H1 (cell line): ENCODE results near the gene MYO18A. TPM values are rescaled to one million over a fixed set of nuclear protein-coding genes. Genes with fewer than 3 reads are reported as not detected.

Source experiments
- CEBPB ChIP-seq: IDR thresholded peaks from 2 replicates; pipeline ENCODE4 v1.6.1; 2012; ENCODE audit warnings: low read depth, low read length
- CHD2 ChIP-seq: IDR thresholded peaks from 2 replicates; pipeline ENCODE4 v1.6.1; 2012; ENCODE audit warnings: low read length, improper control_type of control experiment
- EP300 ChIP-seq, 2 experiments: IDR thresholded peaks; 1 replicate in 1 of 2; 2 replicates in 1 of 2; pipeline ENCODE4 v1.6.1; 2011 to 2012; ENCODE audit warnings: low read depth in 2 of 2, low read length in 2 of 2, mild to moderate bottlenecking in 2 of 2, borderline replicate concordance in 1 of 2, inconsistent platforms in 1 of 2, moderate library complexity in 1 of 2
- POLR2AphosphoS5 ChIP-seq: IDR thresholded peaks from 2 replicates; pipeline ENCODE4 v1.6.1; 2011; ENCODE audit warnings: low read depth, low read length
- POU5F1 ChIP-seq: IDR thresholded peaks from 2 replicates; pipeline ENCODE4 v1.6.1; 2011; ENCODE audit warnings: low read depth, mild to moderate bottlenecking, low read length, moderate library complexity
- RAD21 ChIP-seq, 2 experiments: IDR thresholded peaks in 1 of 2; conservative IDR thresholded peaks in 1 of 2; 2 replicates each; pipeline ENCODE4 v1.6.1; 2011; ENCODE audit warnings: low read depth in 2 of 2, low read length in 2 of 2, improper control_type of control experiment in 1 of 2, inconsistent platforms in 1 of 2, mild to moderate bottlenecking in 1 of 2, moderate library complexity in 1 of 2
- RBBP5 ChIP-seq: IDR thresholded peaks from 2 replicates; pipeline ENCODE4 v1.7.1; 2012; ENCODE audit warnings: low read depth, mild to moderate bottlenecking, inconsistent platforms, low read length, moderate library complexity, borderline replicate concordance
- SIN3A ChIP-seq, 2 experiments: IDR thresholded peaks in 1 of 2; conservative IDR thresholded peaks in 1 of 2; 2 replicates each; pipeline ENCODE4 v1.6.1; 2011 to 2012; ENCODE audit warnings: low read length in 2 of 2, improper control_type of control experiment in 1 of 2, low read depth in 1 of 2, mild to moderate bottlenecking in 1 of 2
- SP2 ChIP-seq: IDR thresholded peaks from 2 replicates; pipeline ENCODE4 v1.6.1; 2012; ENCODE audit warnings: mild to moderate bottlenecking, low read length, inconsistent platforms
- SP4 ChIP-seq: IDR thresholded peaks from 2 replicates; pipeline ENCODE4 v1.6.1; 2012; ENCODE audit warnings: low read length, inconsistent platforms
- TAF1 ChIP-seq: IDR thresholded peaks from 2 replicates; pipeline ENCODE4 v1.6.1; 2011; ENCODE audit warnings: mild to moderate bottlenecking, low read depth, low read length
- TAF7 ChIP-seq: optimal IDR thresholded peaks from 2 replicates; pipeline ENCODE3; 2011; ENCODE audit warnings: low read depth, mild to moderate bottlenecking, inconsistent platforms, low read length, moderate library complexity, borderline replicate concordance
- TEAD4 ChIP-seq: IDR thresholded peaks from 2 replicates; pipeline ENCODE4 v1.6.1; 2012; ENCODE audit warnings: low read depth, low read length, inconsistent platforms, mixed read lengths
- polyA plus RNA-seq, 7 experiments: library from polyadenylated mRNA; depleted of rRNA in 3 of 7; stranded (reverse) in 5 of 7; unstranded in 2 of 7; fragments of >200 nt in 5 of 7; fragments of 200-250 nt in 2 of 7; gene quantifications; 1 replicate in 5 of 7; 2 replicates in 1 of 7; 4 replicates in 1 of 7; pipeline versions ENCODE4 v1.2.1 to v1.2.3, GENCODE V29; 2011 to 2013; ENCODE audit warnings: missing spikeins in 2 of 7, mixed read lengths in 2 of 7
- total RNA-seq: library from RNA; stranded (reverse); fragmentation: NEBNext Ultra II Directional; extraction: Animal tissue kit (Norgen Biotek cat#: 25700); gene quantifications from 2 replicates; pipeline ENCODE4 v1.2.1, GENCODE V29; 2021
- TF ChIP-seq, protein P1 (sequence below): IDR thresholded peaks from 2 replicates; pipeline ENCODE4 v1.6.1; 2012; ENCODE audit warnings: low read length, inconsistent platforms
- TF ChIP-seq, protein P2 (sequence below), 3 experiments: IDR thresholded peaks; 1 replicate in 2 of 3; 2 replicates in 1 of 3; pipeline versions ENCODE4 v1.5.1 to v1.6.1; 2011; ENCODE audit warnings: low read length in 3 of 3, mild to moderate bottlenecking in 3 of 3, inconsistent platforms in 2 of 3, low read depth in 1 of 3, moderate library complexity in 1 of 3; ENCODE audit not compliant: insufficient read depth in 1 of 3; ENCODE audit errors: control extremely low read depth in 1 of 3
- TF ChIP-seq, protein P3 (sequence below): IDR thresholded peaks from 2 replicates; pipeline ENCODE4 v1.6.1; 2012; ENCODE audit warnings: inconsistent platforms
- TF ChIP-seq, protein P4 (sequence below): IDR thresholded peaks from 2 replicates; pipeline ENCODE4 v1.6.1; 2012; ENCODE audit warnings: inconsistent platforms

The MYO18A gene
- total and polyA plus RNA-seq, 2 of the 8 experiments (the other 6 are each of a cell fraction or from before 2014, with no cell fraction given), result 7.6 to 43.8 TPM

DNA sequence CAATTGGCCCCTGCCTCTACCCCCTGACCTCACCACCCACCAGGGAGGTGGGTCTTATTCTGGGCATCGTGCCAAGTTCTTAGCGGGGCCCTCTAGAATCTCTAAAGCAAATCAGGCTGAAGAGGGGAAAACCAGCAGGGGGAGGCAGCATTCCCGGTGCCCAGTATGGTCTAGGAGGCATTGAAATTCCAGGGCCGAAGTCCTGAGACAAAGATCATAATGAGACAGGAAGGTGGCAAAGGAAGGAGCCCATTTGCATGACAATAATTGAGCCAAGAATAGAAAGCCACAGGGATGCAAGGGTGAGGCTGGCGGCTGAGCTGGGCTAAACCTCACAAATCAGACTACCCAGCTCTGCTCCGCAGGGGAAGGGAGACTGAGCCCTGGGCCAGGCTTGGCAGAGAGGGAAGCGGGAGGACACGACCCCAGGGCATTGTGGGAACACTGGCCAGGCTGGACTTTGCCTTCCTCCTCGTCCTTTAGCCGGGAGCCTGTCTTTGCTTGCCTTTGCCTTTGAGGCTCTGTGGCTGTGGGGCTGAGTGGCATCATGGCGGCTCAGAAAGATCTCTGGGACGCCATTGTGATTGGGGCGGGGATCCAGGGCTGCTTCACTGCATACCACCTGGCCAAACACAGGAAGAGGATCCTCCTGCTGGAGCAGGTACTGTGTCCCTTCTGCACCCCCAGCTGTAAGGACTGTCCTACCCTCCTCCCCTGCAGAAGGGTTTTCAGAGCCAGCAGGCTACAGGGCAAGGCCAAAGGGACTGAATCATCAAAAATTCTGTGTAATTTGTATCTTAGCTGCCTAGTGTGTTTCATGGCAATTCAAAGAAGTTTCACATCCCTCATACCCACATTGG lies 137.3 kb downstream of the MYO18A start, which contains the start of gene PIPOX (continued):
- TF ChIP-seq, protein P1, sequence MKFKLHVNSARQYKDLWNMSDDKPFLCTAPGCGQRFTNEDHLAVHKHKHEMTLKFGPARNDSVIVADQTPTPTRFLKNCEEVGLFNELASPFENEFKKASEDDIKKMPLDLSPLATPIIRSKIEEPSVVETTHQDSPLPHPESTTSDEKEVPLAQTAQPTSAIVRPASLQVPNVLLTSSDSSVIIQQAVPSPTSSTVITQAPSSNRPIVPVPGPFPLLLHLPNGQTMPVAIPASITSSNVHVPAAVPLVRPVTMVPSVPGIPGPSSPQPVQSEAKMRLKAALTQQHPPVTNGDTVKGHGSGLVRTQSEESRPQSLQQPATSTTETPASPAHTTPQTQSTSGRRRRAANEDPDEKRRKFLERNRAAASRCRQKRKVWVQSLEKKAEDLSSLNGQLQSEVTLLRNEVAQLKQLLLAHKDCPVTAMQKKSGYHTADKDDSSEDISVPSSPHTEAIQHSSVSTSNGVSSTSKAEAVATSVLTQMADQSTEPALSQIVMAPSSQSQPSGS, result 0 out of 2 replicates have a peak, but pooled peaks have one; percentile 54
- TF ChIP-seq TAF7 (peak; percentile 30), SP4 (peak; percentile 36; the same call in 1 of the 2 replicates), SP2 (no peak), RBBP5 (peak; percentile 92), RAD21 (IDR thresholded peaks at IDR 0.05 in 1 of 2, conservative IDR thresholded peaks at IDR 0.05 in 1 of 2; ENCODE audit: low read depth in 2 of 2, low read length in 2 of 2) (peak in 1 of 2 experiments; percentile 63; a peak in 2 of 4 replicates), POLR2AphosphoS5 (peak; percentile 71; the same call in 1 of the 2 replicates), TAF1 (peak; percentile 67; the same call in 1 of the 2 replicates), POU5F1 (peak; percentile 96), TEAD4 (peak; percentile 97), EP300 (IDR thresholded peaks at IDR 0.05; ENCODE audit: borderline replicate concordance in 1 of 2, low read depth in 2 of 2, low read length in 2 of 2) (peak in 1 of 2 experiments; percentile 85; a peak in 1 of 3 replicates), SIN3A (conservative IDR thresholded peaks at IDR 0.05 in 1 of 2, IDR thresholded peaks at IDR 0.05 in 1 of 2; ENCODE audit: low read depth in 1 of 2, low read length in 2 of 2) (no peak), CEBPB (no peak), CHD2 (peak; percentile 37; the same call in 1 of the 2 replicates)
- TF ChIP-seq, protein P2, sequence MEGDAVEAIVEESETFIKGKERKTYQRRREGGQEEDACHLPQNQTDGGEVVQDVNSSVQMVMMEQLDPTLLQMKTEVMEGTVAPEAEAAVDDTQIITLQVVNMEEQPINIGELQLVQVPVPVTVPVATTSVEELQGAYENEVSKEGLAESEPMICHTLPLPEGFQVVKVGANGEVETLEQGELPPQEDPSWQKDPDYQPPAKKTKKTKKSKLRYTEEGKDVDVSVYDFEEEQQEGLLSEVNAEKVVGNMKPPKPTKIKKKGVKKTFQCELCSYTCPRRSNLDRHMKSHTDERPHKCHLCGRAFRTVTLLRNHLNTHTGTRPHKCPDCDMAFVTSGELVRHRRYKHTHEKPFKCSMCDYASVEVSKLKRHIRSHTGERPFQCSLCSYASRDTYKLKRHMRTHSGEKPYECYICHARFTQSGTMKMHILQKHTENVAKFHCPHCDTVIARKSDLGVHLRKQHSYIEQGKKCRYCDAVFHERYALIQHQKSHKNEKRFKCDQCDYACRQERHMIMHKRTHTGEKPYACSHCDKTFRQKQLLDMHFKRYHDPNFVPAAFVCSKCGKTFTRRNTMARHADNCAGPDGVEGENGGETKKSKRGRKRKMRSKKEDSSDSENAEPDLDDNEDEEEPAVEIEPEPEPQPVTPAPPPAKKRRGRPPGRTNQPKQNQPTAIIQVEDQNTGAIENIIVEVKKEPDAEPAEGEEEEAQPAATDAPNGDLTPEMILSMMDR (IDR thresholded peaks at IDR 0.05; ENCODE audit: control extremely low read depth in 1 of 3, insufficient read depth in 1 of 3, low read depth in 1 of 3, low read length in 3 of 3), result peak; percentile 26 to 54 (median 45)
- TF ChIP-seq, protein P3, sequence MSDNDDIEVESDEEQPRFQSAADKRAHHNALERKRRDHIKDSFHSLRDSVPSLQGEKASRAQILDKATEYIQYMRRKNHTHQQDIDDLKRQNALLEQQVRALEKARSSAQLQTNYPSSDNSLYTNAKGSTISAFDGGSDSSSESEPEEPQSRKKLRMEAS, result peak; percentile 7; the same call in 1 of the 2 replicates
- TF ChIP-seq, protein P4, sequence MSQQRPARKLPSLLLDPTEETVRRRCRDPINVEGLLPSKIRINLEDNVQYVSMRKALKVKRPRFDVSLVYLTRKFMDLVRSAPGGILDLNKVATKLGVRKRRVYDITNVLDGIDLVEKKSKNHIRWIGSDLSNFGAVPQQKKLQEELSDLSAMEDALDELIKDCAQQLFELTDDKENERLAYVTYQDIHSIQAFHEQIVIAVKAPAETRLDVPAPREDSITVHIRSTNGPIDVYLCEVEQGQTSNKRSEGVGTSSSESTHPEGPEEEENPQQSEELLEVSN, result peak; percentile 43; the same call in 1 of the 2 replicates
